Endodermal cell (in vitro differentiated cells): ENCODE results near the gene SERPINE1. TPM values are rescaled to one million over a fixed set of nuclear protein-coding genes. Genes with fewer than 3 reads are reported as not detected.

Experiments used
- DNase-seq: peaks from one replicate; pipeline ENCODE4 v3.0.0-alpha.2; 2017
- H3K27ac ChIP-seq: 2 replicates; pipeline ENCODE4 v1.5.1; 2013; ENCODE audit warnings: mild to moderate bottlenecking, low read depth, low read length, moderate library complexity
- H3K27me3 ChIP-seq: 2 replicates; pipeline ENCODE4 v1.6.1; 2013; ENCODE audit warnings: mild to moderate bottlenecking, low read length, moderate library complexity; ENCODE audit not compliant: insufficient read depth, control insufficient read depth, poor library complexity, severe bottlenecking
- H3K36me3 ChIP-seq: 2 replicates; pipeline ENCODE4 v1.7.0; 2013; ENCODE audit warnings: mild to moderate bottlenecking, low read length, moderate library complexity; ENCODE audit not compliant: control insufficient read depth, insufficient read depth
- H3K4me1 ChIP-seq: one replicate; pipeline ENCODE4 v1.7.0; 2013; ENCODE audit warnings: low read length; ENCODE audit not compliant: control insufficient read depth, insufficient read depth
- H3K4me3 ChIP-seq: 2 replicates; pipeline ENCODE4 v1.5.1; 2013; ENCODE audit warnings: mild to moderate bottlenecking, low read length, moderate library complexity
- H3K9ac ChIP-seq: 2 replicates; pipeline ENCODE4 v1.6.1; 2013; ENCODE audit warnings: mild to moderate bottlenecking, low read length, moderate library complexity; ENCODE audit not compliant: poor library complexity, severe bottlenecking; ENCODE audit errors: extremely low read depth
- H3K9me3 ChIP-seq: 2 replicates; pipeline ENCODE4 v1.6.1; 2013; ENCODE audit warnings: mild to moderate bottlenecking, low read length, moderate library complexity; ENCODE audit not compliant: control insufficient read depth
- H3K27ac Mint-ChIP-seq: 2 replicates; pipeline ENCODE4 v1.8.0; 2020; ENCODE audit warnings: mixed read lengths
- H3K27me3 Mint-ChIP-seq: 2 replicates; pipeline ENCODE4 v1.8.0; 2021; ENCODE audit warnings: mild to moderate bottlenecking, mixed read lengths; ENCODE audit not compliant: insufficient read depth
- H3K36me3 Mint-ChIP-seq: 2 replicates; pipeline ENCODE4 v1.8.0; 2020; ENCODE audit warnings: low read depth, mixed read lengths
- H3K4me1 Mint-ChIP-seq: 2 replicates; pipeline ENCODE4 v1.8.0; 2020; ENCODE audit warnings: mixed read lengths
- H3K4me3 Mint-ChIP-seq: 2 replicates; pipeline ENCODE4 v1.8.0; 2020; ENCODE audit warnings: mild to moderate bottlenecking, moderate library complexity, mixed read lengths
- H3K9me3 Mint-ChIP-seq: 2 replicates; pipeline ENCODE4 v1.8.0; 2020; ENCODE audit warnings: mild to moderate bottlenecking, mixed read lengths
- WGBS, 2 experiments: methylation state at CpG; one replicate each; pipeline versions ENCODE4 v1.1.5 to v1.1.7; 2013; ENCODE audit warnings: missing lambda C conversion rate in 2 of 2, mixed read lengths in 1 of 2; ENCODE audit not compliant: insufficient coverage in 1 of 2, insufficient read length in 1 of 2; 5-methylcytosine and 5-hydroxymethylcytosine counted together
- total RNA-seq, 2 donors: library from RNA; stranded (reverse); fragmentation: NEBNext Ultra II Directional in 1 of 2; extraction: Animal tissue kit (Norgen Biotek cat#: 25700) in 1 of 2; gene quantifications; 2 replicates in 1 of 2; 3 replicates in 1 of 2; pipeline ENCODE4 v1.2.1, GENCODE V29; 2021
- TF ChIP-seq, protein P1 (sequence below): fragments of 200-600 bp; sonication (generic); conservative IDR thresholded peaks from 2 replicates; pipeline ENCODE4 v1.5.0; 2021; ENCODE audit warnings: antibody characterized with exemption, mild to moderate bottlenecking

Gene SERPINE1
- total RNA-seq, 2 donors from 2014 or later, result 0.89 to 4.9 TPM

GRCh38 chr7:101096331-101096956 lies 30.5 kb upstream of the SERPINE1 start:
- Mint-ChIP-seq H3K4me1 (peaks cover 10% of the 10 kb centered on the region), H3K27me3 (peaks cover 2% of the 10 kb centered on the region), H3K4me3 (no peak overlapping the region), H3K27ac (no peak overlapping the region), H3K36me3 (peaks cover 9% of the 10 kb centered on the region), H3K9me3 (peaks cover 10% of the 10 kb centered on the region)
- Histone ChIP-seq H3K36me3 (no peaks in the 10 kb centered on the region), H3K4me1 (no peaks in the 10 kb centered on the region), H3K27ac (no peak overlapping the region), H3K9me3 (no peaks in the 10 kb centered on the region), H3K9ac (no peak overlapping the region), H3K4me3 (no peak overlapping the region), H3K27me3 (no peaks in the 10 kb centered on the region)
- TF ChIP-seq, protein P1, sequence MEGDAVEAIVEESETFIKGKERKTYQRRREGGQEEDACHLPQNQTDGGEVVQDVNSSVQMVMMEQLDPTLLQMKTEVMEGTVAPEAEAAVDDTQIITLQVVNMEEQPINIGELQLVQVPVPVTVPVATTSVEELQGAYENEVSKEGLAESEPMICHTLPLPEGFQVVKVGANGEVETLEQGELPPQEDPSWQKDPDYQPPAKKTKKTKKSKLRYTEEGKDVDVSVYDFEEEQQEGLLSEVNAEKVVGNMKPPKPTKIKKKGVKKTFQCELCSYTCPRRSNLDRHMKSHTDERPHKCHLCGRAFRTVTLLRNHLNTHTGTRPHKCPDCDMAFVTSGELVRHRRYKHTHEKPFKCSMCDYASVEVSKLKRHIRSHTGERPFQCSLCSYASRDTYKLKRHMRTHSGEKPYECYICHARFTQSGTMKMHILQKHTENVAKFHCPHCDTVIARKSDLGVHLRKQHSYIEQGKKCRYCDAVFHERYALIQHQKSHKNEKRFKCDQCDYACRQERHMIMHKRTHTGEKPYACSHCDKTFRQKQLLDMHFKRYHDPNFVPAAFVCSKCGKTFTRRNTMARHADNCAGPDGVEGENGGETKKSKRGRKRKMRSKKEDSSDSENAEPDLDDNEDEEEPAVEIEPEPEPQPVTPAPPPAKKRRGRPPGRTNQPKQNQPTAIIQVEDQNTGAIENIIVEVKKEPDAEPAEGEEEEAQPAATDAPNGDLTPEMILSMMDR, result no peak
- DNase-seq, result no peak
- 83 to 88% methylated on average over 4 to 6 of the region's 6 CpGs for WGBS, 2 experiments

- no peak for DNase-seq
- no peak overlapping the region for H3K9ac ChIP-seq
- Mint-ChIP-seq H3K27ac (no peak overlapping the region), H3K9me3 (peaks cover 5% of the 10 kb centered on the region), H3K4me3 (no peak overlapping the region), H3K4me1 (peaks cover 10% of the 10 kb centered on the region), H3K27me3 (peaks cover 2% of the 10 kb centered on the region), H3K36me3 (peaks cover 4% of the 10 kb centered on the region)
- no peaks in the 10 kb centered on the region for H3K9me3 ChIP-seq
- H3K36me3 ChIP-seq, result no peaks in the 10 kb centered on the region
- no peaks in the 10 kb centered on the region for H3K27me3 ChIP-seq
- TF ChIP-seq, protein P1, result no peak
- WGBS, 2 experiments, result 92 to 93% methylated on average over 3 to 5 of the region's 5 CpGs
- no peak overlapping the region for H3K4me3 ChIP-seq
- H3K27ac ChIP-seq, result no peak overlapping the region
- H3K4me1 ChIP-seq, result no peaks in the 10 kb centered on the region
Measured at GRCh38 chr7:101096957-101097347, 30.0 kb upstream of the SERPINE1 start.

DNA sequence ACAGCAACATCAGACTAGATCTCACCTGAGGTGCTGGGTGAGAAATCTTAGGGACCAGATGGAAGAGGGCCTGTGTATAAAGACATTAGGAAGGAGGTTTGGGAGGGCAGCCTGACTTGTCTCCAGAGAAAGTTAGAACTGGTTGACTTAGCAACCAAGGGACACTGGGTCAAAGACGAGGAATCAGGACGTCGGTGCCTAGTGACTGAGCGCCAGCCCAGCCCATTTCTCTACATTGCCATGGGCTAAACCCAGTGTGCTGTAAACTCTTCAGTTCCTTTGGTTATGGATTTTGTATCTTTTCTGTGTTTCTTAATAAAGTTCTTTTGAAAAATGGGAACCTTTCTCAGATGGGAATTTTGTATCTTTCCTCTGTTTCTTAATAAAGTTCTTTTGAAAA lies 29.3 kb upstream of the SERPINE1 start:
- H3K9me3 Mint-ChIP-seq, result peaks cover 3% of the 10 kb centered on the region
- H3K4me3 ChIP-seq, result no peak overlapping the region
- no peaks in the 10 kb centered on the region for H3K36me3 ChIP-seq
- H3K4me1 ChIP-seq, result no peaks in the 10 kb centered on the region
- H3K27ac ChIP-seq, result no peak overlapping the region
- peaks cover 2% of the 10 kb centered on the region for H3K36me3 Mint-ChIP-seq
- H3K4me3 Mint-ChIP-seq, result no peak overlapping the region
- no peaks in the 10 kb centered on the region for H3K27me3 ChIP-seq
- H3K9ac ChIP-seq, result no peak overlapping the region
- TF ChIP-seq, protein P1, result no peak
- no peak for DNase-seq
- no peak overlapping the region for H3K27ac Mint-ChIP-seq
- peaks cover 2% of the 10 kb centered on the region for H3K27me3 Mint-ChIP-seq
- WGBS, 2 experiments, result 92 to 98% methylated on average over 4 of the region's 4 CpGs
- peaks cover 10% of the 10 kb centered on the region for H3K4me1 Mint-ChIP-seq
- no peaks in the 10 kb centered on the region for H3K9me3 ChIP-seq
